Stimulated activated memory B cell treated with anti-CD40 and anti-IgM and Interleukin-4, amounts not matched to agents 10 μg/mL and 1 μg/mL and 100 μg/mL, for 72 hours (primary cell): ENCODE measurements around the gene HLA-F.

ENCODE experiments used
- ATAC-seq: fragments of 150-1000 bp; cut with Tn5 transposase; 2 replicates; pipeline ENCODE4 v1.10.0; 2021
- H3K27ac Mint-ChIP-seq: one replicate; pipeline ENCODE4 v1.8.0; 2022; ENCODE audit warnings: mild to moderate bottlenecking, mixed read lengths
- H3K27me3 Mint-ChIP-seq: one replicate; pipeline ENCODE4 v1.8.0; 2022; ENCODE audit warnings: mixed read lengths
- H3K36me3 Mint-ChIP-seq: one replicate; pipeline ENCODE4 v1.8.0; 2022; ENCODE audit warnings: mixed read lengths
- H3K4me1 Mint-ChIP-seq: one replicate; pipeline ENCODE4 v1.8.0; 2022; ENCODE audit warnings: mixed read lengths
- H3K4me3 Mint-ChIP-seq: one replicate; pipeline ENCODE4 v1.8.0; 2022; ENCODE audit warnings: mild to moderate bottlenecking, moderate library complexity, mixed read lengths
- H3K9me3 Mint-ChIP-seq: one replicate; pipeline ENCODE4 v1.8.0; 2022; ENCODE audit warnings: mixed read lengths

HLA-F gene

GRCh38 chr6:29745855-29746449, 22.7 kb downstream of the HLA-F start:
- Mint-ChIP-seq H3K9me3 (no peaks in the 10 kb centered on the region), H3K36me3 (peaks cover 12% of the 10 kb centered on the region), H3K4me3 (no peak overlapping the region), H3K27ac (no peak overlapping the region), H3K27me3 (no peaks in the 10 kb centered on the region), H3K4me1 (peaks cover 42% of the 10 kb centered on the region)
- no peak for ATAC-seq

- H3K4me1 Mint-ChIP-seq, result peaks cover 48% of the 10 kb centered on the region
- H3K27ac Mint-ChIP-seq, result no peak overlapping the region
- no peak for ATAC-seq
- peaks cover 12% of the 10 kb centered on the region for H3K36me3 Mint-ChIP-seq
- H3K9me3 Mint-ChIP-seq, result no peaks in the 10 kb centered on the region
- H3K27me3 Mint-ChIP-seq, result no peaks in the 10 kb centered on the region
- H3K4me3 Mint-ChIP-seq, result peak overlapping the region; percentile 89
Measured at GRCh38 chr6:29746846-29747687, 23.8 kb downstream of the HLA-F start.

- Mint-ChIP-seq H3K9me3 (no peaks in the 10 kb centered on the region), H3K36me3 (peaks cover 12% of the 10 kb centered on the region), H3K4me3 (peak overlapping the region; percentile 89), H3K27me3 (no peaks in the 10 kb centered on the region), H3K27ac (peak overlapping the region; percentile 76), H3K4me1 (peaks cover 53% of the 10 kb centered on the region)
- ATAC-seq, result no peak
Measured at GRCh38 chr6:29747688-29748250, 24.5 kb downstream of the HLA-F start.

- no peaks in the 10 kb centered on the region for H3K27me3 Mint-ChIP-seq
- peak; percentile 93 for ATAC-seq
- H3K36me3 Mint-ChIP-seq, result peaks cover 12% of the 10 kb centered on the region
- peaks cover 59% of the 10 kb centered on the region for H3K4me1 Mint-ChIP-seq
- H3K27ac Mint-ChIP-seq, result peak overlapping the region; percentile 76
- no peaks in the 10 kb centered on the region for H3K9me3 Mint-ChIP-seq
- H3K4me3 Mint-ChIP-seq, result peak overlapping the region; percentile 89
Measured at GRCh38 chr6:29748391-29749307, 25.4 kb downstream of the HLA-F start.

GRCh38 chr6:29749308-29749662, 26.1 kb downstream of the HLA-F start:
- peak; percentile 31 for ATAC-seq
- peaks cover 59% of the 10 kb centered on the region for H3K4me1 Mint-ChIP-seq
- no peaks in the 10 kb centered on the region for H3K9me3 Mint-ChIP-seq
- no peaks in the 10 kb centered on the region for H3K27me3 Mint-ChIP-seq
- peaks cover 12% of the 10 kb centered on the region for H3K36me3 Mint-ChIP-seq
- H3K4me3 Mint-ChIP-seq, result peak overlapping the region; percentile 89
- peak overlapping the region; percentile 76 for H3K27ac Mint-ChIP-seq

- no peaks in the 10 kb centered on the region for H3K27me3 Mint-ChIP-seq
- peak overlapping the region; percentile 89 for H3K4me3 Mint-ChIP-seq
- H3K9me3 Mint-ChIP-seq, result no peaks in the 10 kb centered on the region
- no peak for ATAC-seq
- peaks cover 59% of the 10 kb centered on the region for H3K4me1 Mint-ChIP-seq
- peaks cover 12% of the 10 kb centered on the region for H3K36me3 Mint-ChIP-seq
- H3K27ac Mint-ChIP-seq, result peak overlapping the region; percentile 76
Measured at GRCh38 chr6:29749668-29750067, 26.4 kb downstream of the HLA-F start.

GRCh38 chr6:29750709-29751108, 27.5 kb downstream of the HLA-F start:
- Mint-ChIP-seq H3K4me1 (peaks cover 54% of the 10 kb centered on the region), H3K27ac (no peak overlapping the region), H3K27me3 (no peaks in the 10 kb centered on the region), H3K36me3 (peaks cover 5% of the 10 kb centered on the region), H3K4me3 (no peak overlapping the region), H3K9me3 (no peaks in the 10 kb centered on the region)
- no peak for ATAC-seq

- no peaks in the 10 kb centered on the region for H3K9me3 Mint-ChIP-seq
- no peaks in the 10 kb centered on the region for H3K27me3 Mint-ChIP-seq
- peak overlapping the region; percentile 87 for H3K27ac Mint-ChIP-seq
- peak overlapping the region; percentile 24 for H3K4me3 Mint-ChIP-seq
- no peaks in the 10 kb centered on the region for H3K36me3 Mint-ChIP-seq
- peaks cover 50% of the 10 kb centered on the region for H3K4me1 Mint-ChIP-seq
- no peak for ATAC-seq
Measured at GRCh38 chr6:29751480-29751879, 28.2 kb downstream of the HLA-F start.

GRCh38 chr6:29752451-29753308, 29.4 kb downstream of the HLA-F start:
- peak overlapping the region; percentile 87 for H3K27ac Mint-ChIP-seq
- peaks cover 8% of the 10 kb centered on the region for H3K27me3 Mint-ChIP-seq
- H3K36me3 Mint-ChIP-seq, result no peaks in the 10 kb centered on the region
- peak; percentile 87 for ATAC-seq
- peak overlapping the region; percentile 85 for H3K4me3 Mint-ChIP-seq
- H3K4me1 Mint-ChIP-seq, result peaks cover 43% of the 10 kb centered on the region
- no peaks in the 10 kb centered on the region for H3K9me3 Mint-ChIP-seq

- Mint-ChIP-seq H3K9me3 (no peaks in the 10 kb centered on the region), H3K36me3 (no peaks in the 10 kb centered on the region), H3K27me3 (peaks cover 10% of the 10 kb centered on the region), H3K27ac (peak overlapping the region; percentile 87), H3K4me3 (peak overlapping the region; percentile 85), H3K4me1 (peaks cover 37% of the 10 kb centered on the region)
- ATAC-seq, result no peak
Measured at GRCh38 chr6:29753309-29753644, 30.0 kb downstream of the HLA-F start.

GRCh38 chr6:29755295-29755871, 32.1 kb downstream of the HLA-F start:
- Mint-ChIP-seq H3K9me3 (no peaks in the 10 kb centered on the region), H3K36me3 (no peaks in the 10 kb centered on the region), H3K4me3 (no peak overlapping the region), H3K27me3 (peaks cover 22% of the 10 kb centered on the region), H3K27ac (no peak overlapping the region), H3K4me1 (peaks cover 20% of the 10 kb centered on the region)
- ATAC-seq, result no peak

GRCh38 chr6:29757282-29757681, 34.0 kb downstream of the HLA-F start:
- Mint-ChIP-seq H3K36me3 (no peaks in the 10 kb centered on the region), H3K9me3 (no peaks in the 10 kb centered on the region), H3K4me3 (no peak overlapping the region), H3K4me1 (peaks cover 9% of the 10 kb centered on the region), H3K27me3 (peaks cover 22% of the 10 kb centered on the region), H3K27ac (no peak overlapping the region)
- no peak for ATAC-seq

GRCh38 chr6:29757701-29758293, 34.6 kb downstream of the HLA-F start:
- H3K27me3 Mint-ChIP-seq, result peaks cover 22% of the 10 kb centered on the region
- no peaks in the 10 kb centered on the region for H3K36me3 Mint-ChIP-seq
- H3K27ac Mint-ChIP-seq, result no peak overlapping the region
- H3K4me3 Mint-ChIP-seq, result no peak overlapping the region
- no peak for ATAC-seq
- H3K4me1 Mint-ChIP-seq, result peaks cover 6% of the 10 kb centered on the region
- H3K9me3 Mint-ChIP-seq, result no peaks in the 10 kb centered on the region

- Mint-ChIP-seq H3K27ac (no peak overlapping the region), H3K4me1 (no peaks in the 10 kb centered on the region), H3K4me3 (no peak overlapping the region), H3K9me3 (no peaks in the 10 kb centered on the region), H3K27me3 (peaks cover 22% of the 10 kb centered on the region), H3K36me3 (no peaks in the 10 kb centered on the region)
- no peak for ATAC-seq
Measured at GRCh38 chr6:29758761-29759160, 35.5 kb downstream of the HLA-F start.
